CD14-positive monocyte (primary cell): ENCODE results near the gene TPK1. TPM values are rescaled to one million over a fixed set of nuclear protein-coding genes. Genes with fewer than 3 reads are reported as not detected.

ENCODE experiments used
- DNase-seq, 3 donors: peaks; one replicate each; pipeline ENCODE4 v3.0.0-alpha.2; 2011 to 2022
- H2AFZ ChIP-seq: 2 replicates; pipeline ENCODE4 v1.6.0; 2012; ENCODE audit warnings: mild to moderate bottlenecking, low read depth, low read length, inconsistent platforms; ENCODE audit not compliant: insufficient read depth, poor library complexity, severe bottlenecking
- H3K27ac ChIP-seq, 2 donors: 1 replicate in 1 of 2; 2 replicates in 1 of 2; pipeline ENCODE4 v1.5.1; 2012 to 2013; ENCODE audit warnings: low read length in 2 of 2, control low read depth in 1 of 2, inconsistent platforms in 1 of 2, low read depth in 1 of 2, mild to moderate bottlenecking in 1 of 2
- H3K27me3 ChIP-seq, 2 donors: one replicate each; pipeline versions ENCODE4 v1.6.0 to v1.6.1; 2011 to 2013; ENCODE audit warnings: low read length in 2 of 2; ENCODE audit not compliant: control insufficient read depth in 2 of 2, insufficient read depth in 2 of 2
- H3K36me3 ChIP-seq, 2 donors: replicated peaks in 1 of 2; 1 replicate in 1 of 2; 2 replicates in 1 of 2; pipeline versions ENCODE4 v1.5.1 to v1.6.1; 2012 to 2013; ENCODE audit warnings: low read length in 2 of 2, control low read depth in 1 of 2, inconsistent platforms in 1 of 2, mild to moderate bottlenecking in 1 of 2; ENCODE audit not compliant: insufficient read depth in 2 of 2, control insufficient read depth in 1 of 2
- H3K4me1 ChIP-seq, 2 donors: 1 replicate in 1 of 2; 2 replicates in 1 of 2; pipeline versions ENCODE4 v1.5.1 to v1.6.1; 2012 to 2013; ENCODE audit warnings: low read length in 2 of 2, control low read depth in 1 of 2, inconsistent platforms in 1 of 2, mild to moderate bottlenecking in 1 of 2, moderate library complexity in 1 of 2; ENCODE audit not compliant: insufficient read depth in 2 of 2, control insufficient read depth in 1 of 2
- H3K4me2 ChIP-seq: replicated peaks from 2 replicates; pipeline ENCODE3; 2012; ENCODE audit warnings: low read length, moderate library complexity, mild to moderate bottlenecking; ENCODE audit not compliant: poor library complexity, severe bottlenecking; ENCODE audit errors: extremely low read depth
- H3K4me3 ChIP-seq, 3 experiments: fragments of 200-600 bp in 1 of 3; sonication (generic) in 1 of 3; replicated peaks in 1 of 3; 1 replicate in 2 of 3; 2 replicates in 1 of 3; pipeline ENCODE4 v1.5.1; 2011 to 2013; ENCODE audit warnings: low read length in 3 of 3, mild to moderate bottlenecking in 3 of 3, control low read depth in 2 of 3, low read depth in 2 of 3, inconsistent platforms in 1 of 3, moderate library complexity in 1 of 3
- H3K79me2 ChIP-seq: 2 replicates; pipeline ENCODE4 v1.6.0; 2012; ENCODE audit warnings: mild to moderate bottlenecking, control low read depth, inconsistent platforms, low read length, moderate library complexity; ENCODE audit not compliant: insufficient read depth
- H3K9ac ChIP-seq: 2 replicates; pipeline ENCODE4 v1.6.0; 2017; ENCODE audit warnings: low read length, mild to moderate bottlenecking; ENCODE audit not compliant: insufficient read depth, poor library complexity, severe bottlenecking
- H3K9me3 ChIP-seq, 2 donors: replicated peaks in 1 of 2; 1 replicate in 1 of 2; 2 replicates in 1 of 2; pipeline versions ENCODE4 v1.5.1 to v1.6.1; 2012 to 2013; ENCODE audit warnings: low read length in 2 of 2, control low read depth in 1 of 2; ENCODE audit not compliant: control insufficient read depth in 1 of 2, insufficient read depth in 1 of 2
- H4K20me1 ChIP-seq: 2 replicates; pipeline ENCODE4 v1.6.0; 2012; ENCODE audit warnings: mild to moderate bottlenecking, low read length, control low read depth, moderate library complexity; ENCODE audit not compliant: insufficient read depth
- H3K27ac Mint-ChIP-seq, 7 donors: one replicate each; pipeline ENCODE4 v1.8.0; 2020; ENCODE audit warnings: mild to moderate bottlenecking in 7 of 7, mixed read lengths in 7 of 7, moderate library complexity in 6 of 7, inconsistent platforms in 2 of 7
- H3K27me3 Mint-ChIP-seq, 3 donors: one replicate each; pipeline ENCODE4 v1.8.0; 2021 to 2022; ENCODE audit warnings: low read depth in 3 of 3, mild to moderate bottlenecking in 3 of 3, mixed read lengths in 3 of 3, moderate library complexity in 3 of 3, inconsistent platforms in 1 of 3
- H3K36me3 Mint-ChIP-seq, 2 donors: one replicate each; pipeline ENCODE4 v1.8.0; 2020; ENCODE audit warnings: mixed read lengths in 2 of 2, inconsistent platforms in 1 of 2, mild to moderate bottlenecking in 1 of 2
- H3K4me1 Mint-ChIP-seq: one replicate; pipeline ENCODE4 v1.8.0; 2020; ENCODE audit warnings: mild to moderate bottlenecking, mixed read lengths
- H3K4me3 Mint-ChIP-seq, 2 donors: one replicate each; pipeline ENCODE4 v1.8.0; 2020; ENCODE audit warnings: mild to moderate bottlenecking in 2 of 2, mixed read lengths in 2 of 2, moderate library complexity in 1 of 2
- H3K9me3 Mint-ChIP-seq, 7 donors: one replicate each; pipeline ENCODE4 v1.8.0; 2020 to 2022; ENCODE audit warnings: mixed read lengths in 7 of 7, mild to moderate bottlenecking in 6 of 7, moderate library complexity in 6 of 7, inconsistent platforms in 2 of 7
- CTCF ChIP-seq: fragments of 200-600 bp; IDR thresholded peaks from one replicate; pipeline ENCODE4 v1.8.0; 2022; ENCODE audit warnings: antibody characterized with exemption, mild to moderate bottlenecking
- WGBS: methylation state at CpG from one replicate; pipeline ENCODE4 v1.1.5; 2013; ENCODE audit warnings: missing lambda C conversion rate; ENCODE audit not compliant: insufficient coverage; 5-methylcytosine and 5-hydroxymethylcytosine counted together
- intact Hi-C, 2 donors: fragments of 100-400 bp; cut with micrococcal nuclease; formaldehyde crosslinking; loops; one replicate each; pipeline versions ENCODE4 v1.15.0 to v1.15.1; 2023
- polyA plus RNA-seq, 3 donors: library from polyadenylated mRNA; depleted of rRNA in 1 of 3; unstranded in 2 of 3; stranded (reverse) in 1 of 3; fragments of 300-500 nt in 2 of 3; fragments of >200 nt in 1 of 3; fragmentation: Illumina TruSeq in 2 of 3; gene quantifications; 1 replicate in 2 of 3; 2 replicates in 1 of 3; pipeline ENCODE4 v1.2.3, GENCODE V29; 2012 to 2021

TPK1 gene
- polyA plus RNA-seq, 3 donors = 18.9 to 33.8 (median 33.1) TPM

- DNase-seq = no peak
- no peaks in the 10 kb centered on the region for H3K36me3 Mint-ChIP-seq
- Histone ChIP-seq H3K36me3 (no peaks in the 10 kb centered on the region), H3K27ac (no peak overlapping the region), H3K79me2 (no peaks in the 10 kb centered on the region), H3K4me2 (no peak overlapping the region), H3K4me1 (no peaks in the 10 kb centered on the region), H3K27me3 (no peaks in the 10 kb centered on the region), H2AFZ (no peak overlapping the region), H4K20me1 (no peaks in the 10 kb centered on the region), H3K4me3 (no peak overlapping the region), H3K9me3 (no peaks in the 10 kb centered on the region), H3K9ac (no peak overlapping the region)
- H3K27ac Mint-ChIP-seq = no peak overlapping the region
- no peak for TF ChIP-seq CTCF
- intact Hi-C loops = no loop called here
- H3K27me3 Mint-ChIP-seq = peaks cover 0 to 2% (median 2%) of the 10 kb centered on the region in 3 donors
- H3K9me3 Mint-ChIP-seq = peaks cover 0 to 3% (median 0%) of the 10 kb centered on the region in 7 donors
- no peaks in the 10 kb centered on the region for H3K4me1 Mint-ChIP-seq
- no peak overlapping the region for H3K4me3 Mint-ChIP-seq
- no CpG with 5 or more reads among the region's 3 CpGs for WGBS
Observed at GRCh38 chr7:144529269-144529926, 306.5 kb downstream of the TPK1 start.

GRCh38 chr7:144528536-144529045 is 307.3 kb downstream of the TPK1 start:
- H3K4me1 ChIP-seq = no peaks in the 10 kb centered on the region
- no peak overlapping the region for H3K4me3 Mint-ChIP-seq
- H3K27me3 ChIP-seq = no peaks in the 10 kb centered on the region
- no peaks in the 10 kb centered on the region for H3K36me3 Mint-ChIP-seq
- no peaks in the 10 kb centered on the region for H3K4me1 Mint-ChIP-seq
- WGBS = no CpG with 5 or more reads among the region's 4 CpGs
- peaks cover 0 to 2% (median 2%) of the 10 kb centered on the region in 3 donors for H3K27me3 Mint-ChIP-seq
- no peaks in the 10 kb centered on the region for H3K9me3 ChIP-seq
- H3K4me3 ChIP-seq = no peak overlapping the region
- TF ChIP-seq CTCF = no peak
- no peak overlapping the region for H3K27ac Mint-ChIP-seq
- H3K79me2 ChIP-seq = no peaks in the 10 kb centered on the region
- no peak overlapping the region for H2AFZ ChIP-seq
- intact Hi-C loops = no loop called here
- no peak overlapping the region for H3K4me2 ChIP-seq
- no peaks in the 10 kb centered on the region for H3K9me3 Mint-ChIP-seq
- H3K27ac ChIP-seq = no peak overlapping the region
- DNase-seq = no peak
- H3K9ac ChIP-seq = no peak overlapping the region
- H3K36me3 ChIP-seq = no peaks in the 10 kb centered on the region
- no peaks in the 10 kb centered on the region for H4K20me1 ChIP-seq
